Ovary (tissue), 9 donors: ENCODE measurements around the gene TXNL1. TPM values are rescaled to one million over a fixed set of nuclear protein-coding genes. Genes with fewer than 3 reads are reported as not detected.
"Not testable (repeated sequence)": the region's sequence is repeated elsewhere in the genome, so short reads cannot be mapped to it uniquely, and the experiment has no call there.

Experiments used
- DNase-seq, 5 donors: peaks; one replicate each; pipeline ENCODE4 v3.0.0-alpha.2; 2019 to 2020
- H3K27ac ChIP-seq, 2 donors: fragments of 200-600 bp; one replicate each; pipeline versions ENCODE4 v1.5.1 to v1.8.0; 2019 to 2022
- H3K27me3 ChIP-seq: fragments of 200-600 bp; one replicate; pipeline ENCODE4 v1.8.0; 2022
- H3K36me3 ChIP-seq: fragments of 200-600 bp; sonication (generic); one replicate; pipeline ENCODE4 v1.5.1; 2019
- H3K4me1 ChIP-seq: one replicate; pipeline ENCODE4 v1.8.1; 2013; ENCODE audit warnings: mild to moderate bottlenecking, moderate library complexity; ENCODE audit not compliant: insufficient read depth
- H3K4me3 ChIP-seq: fragments of 200-600 bp; sonication (generic); one replicate; pipeline ENCODE4 v1.5.1; 2017
- H3K9me3 ChIP-seq, 2 donors: fragments of 200-600 bp in 1 of 2; sonication (generic) in 1 of 2; one replicate each; pipeline versions ENCODE4 v1.5.1 to v1.8.1; 2013 to 2019; ENCODE audit warnings: mild to moderate bottlenecking in 1 of 2, moderate library complexity in 1 of 2
- EP300 ChIP-seq: sonication (generic); formaldehyde crosslinking; IDR thresholded peaks from one replicate; pipeline ENCODE4 v1.6.1; 2017; ENCODE audit warnings: antibody characterized with exemption
- POLR2A ChIP-seq: fragments of 450-650 bp; IDR thresholded peaks from one replicate; pipeline ENCODE4 v1.6.1; 2017; ENCODE audit warnings: antibody characterized with exemption, mild to moderate bottlenecking, moderate library complexity
- WGBS, 3 donors: extraction: QIAGEN DNeasy Blood & Tissue Kit in 1 of 3; methylation state at CpG; one replicate each; pipeline versions ENCODE4 v1.1.5 to v1.1.7; 2013 to 2017; 5-methylcytosine and 5-hydroxymethylcytosine counted together
- intact Hi-C, 4 donors: fragments of 100-400 bp; cut with DNase I; formaldehyde crosslinking; loops; one replicate each; pipeline versions ENCODE4 v1.11.0 to v1.15.1; 2022 to 2023
- polyA plus RNA-seq, 2 donors: library from polyadenylated mRNA; stranded (reverse); fragments of 200-250 nt in 1 of 2; fragments of 350-450 nt in 1 of 2; fragmentation: Illumina TruSeq in 1 of 2; extraction: RNeasy Lipid Tissue Mini Kit (QIAGEN cat#74804) in 1 of 2; gene quantifications; one replicate each; pipeline ENCODE4 v1.2.3, GENCODE V29; 2013 to 2014
- total RNA-seq, 7 donors: library from RNA; depleted of rRNA in 2 of 7; stranded (reverse); fragments of >200 nt in 2 of 7; fragmentation: NEBNext Ultra II Directional in 3 of 7; extraction: Animal tissue kit (Norgen Biotek cat#: 25700) in 3 of 7; gene quantifications; one replicate each; pipeline versions ENCODE4 v1.1.0 to v1.2.4, GENCODE V29; 2016 to 2023
- TF ChIP-seq, protein P1 (sequence below), 3 donors: fragments of 450-650 bp in 2 of 3; fragments of 200-600 bp in 1 of 3; IDR thresholded peaks; one replicate each; pipeline versions ENCODE4 v1.5.1 to v1.8.0; 2016 to 2022; ENCODE audit warnings: antibody characterized with exemption in 3 of 3, mild to moderate bottlenecking in 1 of 3
- donor health status: DM: no; HTN: no; CAD: no; lungs with moderate emphysema.
- donor health status: DM: no; HTN: no; CAD: no.
- donor health status: Bipolar disorder and iron deficiency.
- donor health status: DM: yes; HTN: yes; CAD: no.
- donor health status: DM: no; HTN: no; CAD: no.
- donor health status: DM: yes; HTN: yes; CAD: no.

The TXNL1 gene
- total and polyA plus RNA-seq, 9 donors = 34.6 to 109 (median 61.9) TPM

- Histone ChIP-seq H3K4me3 (no peak overlapping the region), H3K27me3 (no peaks in the 10 kb centered on the region), H3K36me3 (no peaks in the 10 kb centered on the region), H3K9me3 (no peaks in the 10 kb centered on the region), H3K27ac (no peak overlapping the region), H3K4me1 (no peaks in the 10 kb centered on the region)
- DNase-seq = no peak
- intact Hi-C loops = no loop called here
- 37 to 44% (median 40%) methylated on average over 2 of the region's 2 CpGs for WGBS, 3 donors
- TF ChIP-seq, protein P1, sequence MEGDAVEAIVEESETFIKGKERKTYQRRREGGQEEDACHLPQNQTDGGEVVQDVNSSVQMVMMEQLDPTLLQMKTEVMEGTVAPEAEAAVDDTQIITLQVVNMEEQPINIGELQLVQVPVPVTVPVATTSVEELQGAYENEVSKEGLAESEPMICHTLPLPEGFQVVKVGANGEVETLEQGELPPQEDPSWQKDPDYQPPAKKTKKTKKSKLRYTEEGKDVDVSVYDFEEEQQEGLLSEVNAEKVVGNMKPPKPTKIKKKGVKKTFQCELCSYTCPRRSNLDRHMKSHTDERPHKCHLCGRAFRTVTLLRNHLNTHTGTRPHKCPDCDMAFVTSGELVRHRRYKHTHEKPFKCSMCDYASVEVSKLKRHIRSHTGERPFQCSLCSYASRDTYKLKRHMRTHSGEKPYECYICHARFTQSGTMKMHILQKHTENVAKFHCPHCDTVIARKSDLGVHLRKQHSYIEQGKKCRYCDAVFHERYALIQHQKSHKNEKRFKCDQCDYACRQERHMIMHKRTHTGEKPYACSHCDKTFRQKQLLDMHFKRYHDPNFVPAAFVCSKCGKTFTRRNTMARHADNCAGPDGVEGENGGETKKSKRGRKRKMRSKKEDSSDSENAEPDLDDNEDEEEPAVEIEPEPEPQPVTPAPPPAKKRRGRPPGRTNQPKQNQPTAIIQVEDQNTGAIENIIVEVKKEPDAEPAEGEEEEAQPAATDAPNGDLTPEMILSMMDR (IDR thresholded peaks at IDR 0.05) = no peak
- TF ChIP-seq EP300 = no peak
- TF ChIP-seq POLR2A = no peak
Measured at GRCh38 chr18:56661360-56662062, 23.1 kb upstream of the TXNL1 start.

GRCh38 chr18:56660655-56661054 is 22.3 kb upstream of the TXNL1 start:
- no peak for TF ChIP-seq EP300
- Histone ChIP-seq H3K27ac (no peak overlapping the region), H3K27me3 (no peaks in the 10 kb centered on the region), H3K4me1 (no peaks in the 10 kb centered on the region), H3K9me3 (no peaks in the 10 kb centered on the region), H3K36me3 (no peaks in the 10 kb centered on the region), H3K4me3 (no peak overlapping the region)
- WGBS, 3 donors = 96 to 100% (median 98%) methylated on average over 1 of the region's 1 CpG
- DNase-seq = no peak
- intact Hi-C loops = no loop called here

DNA sequence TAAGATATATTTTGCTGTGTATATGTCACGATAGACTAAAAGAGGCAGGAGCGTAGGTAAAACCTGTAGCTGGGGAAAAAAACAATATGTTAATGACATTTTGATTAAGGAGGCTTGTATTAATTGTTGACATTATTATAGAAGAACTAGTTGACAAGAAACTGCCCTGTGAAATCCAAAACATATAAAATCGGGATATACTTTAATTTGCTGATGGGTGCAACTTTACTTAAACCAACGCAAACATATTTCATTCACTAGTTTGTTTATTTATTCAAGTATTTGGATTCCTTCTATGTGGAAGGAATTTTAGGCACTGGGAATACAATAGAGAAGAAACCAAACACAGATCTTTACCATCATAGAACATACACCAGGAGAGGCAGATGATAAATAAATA is 20.7 kb upstream of the TXNL1 start:
- TF ChIP-seq, protein P1 (IDR thresholded peaks at IDR 0.05) = no peak
- TF ChIP-seq EP300 (no peak), POLR2A (no peak)
- no peaks in the 10 kb centered on the region for H3K9me3 ChIP-seq
- WGBS, 3 donors = 92 to 94% (median 94%) methylated on average over 4 of the region's 4 CpGs
- intact Hi-C loops = no loop called here
- no peak overlapping the region for H3K4me3 ChIP-seq
- no peaks in the 10 kb centered on the region for H3K27me3 ChIP-seq
- no peak for DNase-seq
- H3K4me1 ChIP-seq = no peaks in the 10 kb centered on the region
- no peak overlapping the region for H3K27ac ChIP-seq
- H3K36me3 ChIP-seq = no peaks in the 10 kb centered on the region

DNA sequence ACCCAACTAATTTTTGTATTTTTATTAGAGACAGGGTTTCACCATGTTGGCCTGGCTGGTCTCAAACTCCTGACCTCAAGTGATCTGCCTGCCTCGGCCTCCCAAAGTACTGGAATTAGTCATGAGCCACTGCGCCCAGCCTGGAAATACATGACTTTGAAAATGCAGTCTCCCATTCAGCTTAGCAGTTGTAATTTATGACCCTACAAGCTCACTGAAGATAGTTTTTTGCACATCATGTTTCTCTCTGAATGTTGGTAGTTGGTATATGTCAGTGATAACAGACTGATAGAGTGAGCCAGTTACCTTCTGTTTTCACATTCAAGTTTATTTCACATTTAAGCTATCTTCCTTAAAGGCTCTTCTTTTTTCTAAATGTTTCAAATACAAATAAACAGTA is 19.9 kb upstream of the TXNL1 start:
- no peak for DNase-seq
- H3K27me3 ChIP-seq = no peaks in the 10 kb centered on the region
- no peaks in the 10 kb centered on the region for H3K9me3 ChIP-seq
- TF ChIP-seq EP300 (no peak), POLR2A (no peak)
- TF ChIP-seq, protein P1 (IDR thresholded peaks at IDR 0.05) = no peak
- no peaks in the 10 kb centered on the region for H3K4me1 ChIP-seq
- intact Hi-C loops = no loop called here
- H3K4me3 ChIP-seq = no peak overlapping the region
- H3K27ac ChIP-seq = no peak overlapping the region
- H3K36me3 ChIP-seq = no peaks in the 10 kb centered on the region
- WGBS, 3 donors = 86 to 88% (median 88%) methylated on average over 2 of the region's 2 CpGs

DNA sequence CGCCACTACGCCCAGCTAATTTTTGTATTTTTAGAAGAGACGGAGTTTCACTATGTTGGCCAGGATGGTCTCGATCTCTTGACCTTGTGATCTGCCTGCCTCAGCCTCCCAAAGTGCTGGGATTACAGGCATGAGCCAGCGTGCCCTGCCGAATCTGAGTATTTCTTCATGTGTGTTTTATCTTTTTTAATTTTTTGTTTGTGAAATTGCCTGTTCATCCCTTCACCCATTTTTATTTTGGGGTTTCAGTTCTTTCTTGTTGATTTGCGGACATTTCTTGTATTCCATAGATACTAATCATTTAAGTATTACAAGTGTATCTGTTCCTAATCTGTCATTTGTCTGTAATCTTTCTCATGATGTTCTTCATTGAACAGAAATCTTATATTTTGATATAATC is 15.9 kb upstream of the TXNL1 start:
- H3K27me3 ChIP-seq, H3K9me3 ChIP-seq, H3K4me1 ChIP-seq, H3K27ac ChIP-seq, intact Hi-C loops, H3K36me3 ChIP-seq, DNase-seq, H3K4me3 ChIP-seq: not testable (repeated sequence)
- WGBS, 3 donors = 93 to 98% (median 98%) methylated on average over 7 of the region's 7 CpGs
